Skeletal muscle cell (primary cell): Measurements from ENCODE around the gene RBFOX1.

ENCODE experiments used
- DNase-seq: peaks from one replicate; pipeline ENCODE4 v3.0.0-alpha.2; 2010; ENCODE audit warnings: low read depth
- H3K4me3 ChIP-seq: 2 replicates; pipeline ENCODE4 v1.5.1; 2011; ENCODE audit warnings: low read depth, mild to moderate bottlenecking, control low read depth, low read length, moderate library complexity

The RBFOX1 gene

GRCh38 chr16:7504844-7505243 is 172.2 kb downstream of the RBFOX1 start:
- no peak overlapping the region for H3K4me3 ChIP-seq
- DNase-seq: no peak

- no peak overlapping the region for H3K4me3 ChIP-seq
- no peak for DNase-seq
Observed at GRCh38 chr16:7505495-7505894, 172.8 kb downstream of the RBFOX1 start.

- no peak overlapping the region for H3K4me3 ChIP-seq
- DNase-seq: no peak
Observed at GRCh38 chr16:7506363-7506762, 173.7 kb downstream of the RBFOX1 start.

GRCh38 chr16:7508656-7509055 is 176.0 kb downstream of the RBFOX1 start:
- DNase-seq: no peak
- no peak overlapping the region for H3K4me3 ChIP-seq

- peak; percentile 5 for DNase-seq
- H3K4me3 ChIP-seq: no peak overlapping the region
Observed at GRCh38 chr16:7509963-7510601, 177.4 kb downstream of the RBFOX1 start.

GRCh38 chr16:7511549-7512260 is 179.1 kb downstream of the RBFOX1 start:
- H3K4me3 ChIP-seq: no peak overlapping the region
- no peak for DNase-seq

- H3K4me3 ChIP-seq: no peak overlapping the region
- no peak for DNase-seq
Observed at GRCh38 chr16:7512503-7512902, 179.9 kb downstream of the RBFOX1 start.

- no peak for DNase-seq
- H3K4me3 ChIP-seq: no peak overlapping the region
Observed at GRCh38 chr16:7513429-7513828, 180.8 kb downstream of the RBFOX1 start.

GRCh38 chr16:7515543-7515942 is 182.9 kb downstream of the RBFOX1 start:
- DNase-seq: no peak
- no peak overlapping the region for H3K4me3 ChIP-seq

GRCh38 chr16:7517496-7517895 is 184.9 kb downstream of the RBFOX1 start:
- no peak for DNase-seq
- no peak overlapping the region for H3K4me3 ChIP-seq

GRCh38 chr16:7518158-7518557 is 185.5 kb downstream of the RBFOX1 start:
- DNase-seq: no peak
- H3K4me3 ChIP-seq: no peak overlapping the region

- no peak for DNase-seq
- no peak overlapping the region for H3K4me3 ChIP-seq
Observed at GRCh38 chr16:7521834-7522233, 189.2 kb downstream of the RBFOX1 start.

- no peak overlapping the region for H3K4me3 ChIP-seq
- DNase-seq: no peak
Observed at GRCh38 chr16:7524419-7524818, 191.8 kb downstream of the RBFOX1 start.

GRCh38 chr16:7526736-7527135 is 194.1 kb downstream of the RBFOX1 start:
- DNase-seq: no peak
- no peak overlapping the region for H3K4me3 ChIP-seq

- no peak for DNase-seq
- H3K4me3 ChIP-seq: no peak overlapping the region
Observed at GRCh38 chr16:7532534-7532933, 199.9 kb downstream of the RBFOX1 start.

GRCh38 chr16:7534749-7535148 is 202.1 kb downstream of the RBFOX1 start:
- DNase-seq: no peak
- H3K4me3 ChIP-seq: no peak overlapping the region

GRCh38 chr16:7541026-7541425 is 208.4 kb downstream of the RBFOX1 start:
- DNase-seq: no peak
- no peak overlapping the region for H3K4me3 ChIP-seq

GRCh38 chr16:7545251-7545650 is 212.6 kb downstream of the RBFOX1 start:
- no peak for DNase-seq
- H3K4me3 ChIP-seq: no peak overlapping the region

- no peak for DNase-seq
- H3K4me3 ChIP-seq: no peak overlapping the region
Observed at GRCh38 chr16:7546948-7547347, 214.3 kb downstream of the RBFOX1 start.

GRCh38 chr16:7547736-7548135 is 215.1 kb downstream of the RBFOX1 start:
- H3K4me3 ChIP-seq: no peak overlapping the region
- no peak for DNase-seq

GRCh38 chr16:7548796-7549318 is 216.2 kb downstream of the RBFOX1 start:
- no peak overlapping the region for H3K4me3 ChIP-seq
- DNase-seq: no peak
